ENCODE measurements around the gene MAML2.

MAML2 gene

GRCh38 chr11:96282625-96283220 is 60.3 kb downstream of the MAML2 start:
- no peak for TF ChIP-seq CTCF (IDR thresholded peaks at IDR 0.05; ENCODE audit: low read depth, low read length, missing control alignments)
- no peak overlapping the region for H3K4me3 ChIP-seq (ENCODE audit: low read depth, low read length)
- no peak for DNase-seq (ENCODE audit: low read depth)

GRCh38 chr11:96280444-96280843 is 62.6 kb downstream of the MAML2 start:
- TF ChIP-seq CTCF (IDR thresholded peaks at IDR 0.05; ENCODE audit: low read depth, low read length, missing control alignments): no peak
- H3K4me3 ChIP-seq (ENCODE audit: low read depth, low read length): no peak overlapping the region
- DNase-seq (ENCODE audit: low read depth): no peak

- TF ChIP-seq CTCF (IDR thresholded peaks at IDR 0.05; ENCODE audit: low read depth, low read length, missing control alignments): no peak
- no peak overlapping the region for H3K4me3 ChIP-seq (ENCODE audit: low read depth, low read length)
- DNase-seq (ENCODE audit: low read depth): no peak
Measured at GRCh38 chr11:96279896-96280290, 63.1 kb downstream of the MAML2 start.

- TF ChIP-seq CTCF (IDR thresholded peaks at IDR 0.05; ENCODE audit: low read depth, low read length, missing control alignments): no peak
- no peak overlapping the region for H3K4me3 ChIP-seq (ENCODE audit: low read depth, low read length)
- no peak for DNase-seq (ENCODE audit: low read depth)
Measured at GRCh38 chr11:96279018-96279895, 63.7 kb downstream of the MAML2 start.

- H3K4me3 ChIP-seq (ENCODE audit: low read depth, low read length): no peak overlapping the region
- no peak for TF ChIP-seq CTCF (IDR thresholded peaks at IDR 0.05; ENCODE audit: low read depth, low read length, missing control alignments)
- no peak for DNase-seq (ENCODE audit: low read depth)
Measured at GRCh38 chr11:96278039-96278897, 64.7 kb downstream of the MAML2 start.

GRCh38 chr11:96277696-96278038 is 65.3 kb downstream of the MAML2 start:
- no peak overlapping the region for H3K4me3 ChIP-seq (ENCODE audit: low read depth, low read length)
- no peak for TF ChIP-seq CTCF (IDR thresholded peaks at IDR 0.05; ENCODE audit: low read depth, low read length, missing control alignments)
- DNase-seq (ENCODE audit: low read depth): no peak

All from GM12864 (cell line).